ENCODE results near the gene SLC7A4. TPM values are rescaled to one million over a fixed set of nuclear protein-coding genes. Genes with fewer than 3 reads are reported as not detected.

SLC7A4 gene
- polyA plus RNA-seq, 1 of the 3 experiments (the other 2 are of a cell fraction): 0.02 TPM

- Histone ChIP-seq H3K79me2 (ENCODE audit: insufficient read depth) (no peaks in the 10 kb centered on the region), H3K4me2 (no peak overlapping the region), H4K20me1 (ENCODE audit: insufficient read depth) (no peaks in the 10 kb centered on the region), H3K27me3 (ENCODE audit: insufficient read depth) (no peaks in the 10 kb centered on the region), H2AFZ (ENCODE audit: low read depth) (no peak overlapping the region), H3F3A (replicated peaks; ENCODE audit: insufficient read depth) (peaks cover 5% of the 10 kb centered on the region), H3K9ac (no peak overlapping the region), H3K4me1 (ENCODE audit: control insufficient read depth in 1 of 2, insufficient read depth in 2 of 2, low read depth in 1 of 2, low read length in 1 of 2) (peaks cover 2 to 8% of the 10 kb centered on the region in 2 experiments; a peak in 2 of 4 replicates), H3K4me3 (ENCODE audit: low read depth in 2 of 2, low read length in 1 of 2) (no peak overlapping the region), H3K9me2 (no peaks in the 10 kb centered on the region), H3K27ac (ENCODE audit: low read depth in 2 of 2, low read length in 1 of 2) (no peak overlapping the region), H3K9me3 (no peaks in the 10 kb centered on the region), H3K36me3 (replicated peaks in 1 of 2; ENCODE audit: control insufficient read depth in 1 of 2, insufficient read depth in 2 of 2, low read length in 1 of 2) (no peaks in the 10 kb centered on the region)
- 76% methylated on average over 8 of the region's 12 CpGs for WGBS (ENCODE audit: low lambda C conversion rate)
- TF ChIP-seq MXI1 (IDR thresholded peaks at IDR 0.05; ENCODE audit: low read depth, low read length): no peak
- TF ChIP-seq JUND (IDR thresholded peaks at IDR 0.05): no peak
- TF ChIP-seq USF2 (IDR thresholded peaks at IDR 0.05; ENCODE audit: borderline replicate concordance, low read depth, low read length): no peak
- TF ChIP-seq TCF12 (IDR thresholded peaks at IDR 0.05): no peak
- ChIA-PET CTCF (interaction anchor here (0.6 to 1.1 kb wide), 4 partner anchors 12 to 301 kb away, joined by 3 read pairs; no protein-coding TSS in a partner anchor), POLR2A (no interaction called here)
- DNase-seq: no peak
Observed at GRCh38 chr22:21032868-21033688, 717 bp upstream of the SLC7A4 start.

GRCh38 chr22:21031545-21032036 is 770 bp downstream of the SLC7A4 start:
- Histone ChIP-seq H3K4me3 (ENCODE audit: low read depth in 2 of 2, low read length in 1 of 2) (no peak overlapping the region), H4K20me1 (ENCODE audit: insufficient read depth) (no peaks in the 10 kb centered on the region), H2AFZ (ENCODE audit: low read depth) (no peak overlapping the region), H3K4me1 (ENCODE audit: control insufficient read depth in 1 of 2, insufficient read depth in 2 of 2, low read depth in 1 of 2, low read length in 1 of 2) (peaks cover 0 to 21% of the 10 kb centered on the region in 2 experiments; a peak in 1 of 4 replicates), H3K27me3 (ENCODE audit: insufficient read depth) (no peaks in the 10 kb centered on the region), H3K9me2 (no peaks in the 10 kb centered on the region), H3K9ac (no peak overlapping the region), H3K9me3 (no peaks in the 10 kb centered on the region), H3K36me3 (replicated peaks in 1 of 2; ENCODE audit: control insufficient read depth in 1 of 2, insufficient read depth in 2 of 2, low read length in 1 of 2) (no peaks in the 10 kb centered on the region), H3K27ac (ENCODE audit: low read depth in 2 of 2, low read length in 1 of 2) (no peak overlapping the region), H3F3A (replicated peaks; ENCODE audit: insufficient read depth) (no peaks in the 10 kb centered on the region), H3K4me2 (no peak overlapping the region), H3K79me2 (ENCODE audit: insufficient read depth) (no peaks in the 10 kb centered on the region)
- 83% methylated on average over 7 of the region's 18 CpGs for WGBS (ENCODE audit: low lambda C conversion rate)
- TF ChIP-seq MAX (IDR thresholded peaks at IDR 0.05; ENCODE audit: low read depth): no peak
- no peak for DNase-seq
- POLR2A ChIA-PET: interaction anchor here (0.7 kb wide), 1 partner anchor 32 kb away, joined by 3 read pairs; no protein-coding TSS in a partner anchor
- CTCF ChIA-PET: interaction anchor here (1.0 kb wide), 1 partner anchor 10 kb away, joined by 4 read pairs; no protein-coding TSS in a partner anchor

- Histone ChIP-seq H3K79me2 (ENCODE audit: insufficient read depth) (no peaks in the 10 kb centered on the region), H3K4me2 (no peak overlapping the region), H3K9me2 (no peaks in the 10 kb centered on the region), H3K4me1 (ENCODE audit: control insufficient read depth in 1 of 2, insufficient read depth in 2 of 2, low read depth in 1 of 2, low read length in 1 of 2) (peaks cover 0 to 21% of the 10 kb centered on the region in 2 experiments; a peak in 1 of 4 replicates), H3K36me3 (replicated peaks in 1 of 2; ENCODE audit: control insufficient read depth in 1 of 2, insufficient read depth in 2 of 2, low read length in 1 of 2) (no peaks in the 10 kb centered on the region), H2AFZ (ENCODE audit: low read depth) (no peak overlapping the region), H3K27ac (ENCODE audit: low read depth in 2 of 2, low read length in 1 of 2) (no peak overlapping the region), H3F3A (replicated peaks; ENCODE audit: insufficient read depth) (no peaks in the 10 kb centered on the region), H3K27me3 (ENCODE audit: insufficient read depth) (no peaks in the 10 kb centered on the region), H4K20me1 (ENCODE audit: insufficient read depth) (no peaks in the 10 kb centered on the region), H3K4me3 (ENCODE audit: low read depth in 2 of 2, low read length in 1 of 2) (no peak overlapping the region), H3K9ac (no peak overlapping the region), H3K9me3 (no peaks in the 10 kb centered on the region)
- WGBS (ENCODE audit: low lambda C conversion rate): 86% methylated on average over 33 of the region's 40 CpGs
- POLR2A ChIA-PET: interaction anchor here (0.7 kb wide), 1 partner anchor 32 kb away, joined by 3 read pairs; no protein-coding TSS in a partner anchor
- no peak for DNase-seq
- CTCF ChIA-PET: interaction anchor here (1.0 kb wide), 1 partner anchor 9 kb away, joined by 4 read pairs; no protein-coding TSS in a partner anchor
- TF ChIP-seq FOXM1 (IDR thresholded peaks at IDR 0.05; ENCODE audit: low read depth) (no peak), RCOR1 (IDR thresholded peaks at IDR 0.05; ENCODE audit: low read length) (no peak), EP300 (IDR thresholded peaks at IDR 0.05; ENCODE audit: borderline replicate concordance in 1 of 2, low read depth in 1 of 2, low read length in 1 of 2) (no peak), GABPA (IDR thresholded peaks at IDR 0.05; ENCODE audit: low read depth) (no peak), ELF1 (IDR thresholded peaks at IDR 0.05) (no peak), GATA2 (CRISPR knock-in tag; IDR thresholded peaks at IDR 0.05) (no peak), REST (IDR thresholded peaks at IDR 0.05; ENCODE audit: low read depth, low read length) (no peak), MEF2A (IDR thresholded peaks at IDR 0.05; ENCODE audit: borderline replicate concordance, low read depth) (no peak), FOXJ3 (CRISPR knock-in tag; IDR thresholded peaks at IDR 0.05) (no peak)
Observed at GRCh38 chr22:21030621-21031544, 1.5 kb downstream of the SLC7A4 start.

All from SK-N-SH (cell line).